Choroid plexus epithelial cell (primary cell): ENCODE data around the gene ECHDC3.

Experiments
- DNase-seq: peaks from one replicate; pipeline ENCODE4 v3.0.0-alpha.2; 2010; ENCODE audit warnings: low read depth
- H3K4me3 ChIP-seq: 2 replicates; pipeline ENCODE4 v1.5.1; 2011; ENCODE audit warnings: low read depth, mild to moderate bottlenecking, control low read depth, low read length, moderate library complexity
- CTCF ChIP-seq: conservative IDR thresholded peaks from 2 replicates; pipeline ENCODE4 v1.5.1; 2011; ENCODE audit warnings: low read depth, mild to moderate bottlenecking, control low read depth, inconsistent platforms, low read length, moderate library complexity

The ECHDC3 gene

GRCh38 chr10:11700539-11700938, 41.6 kb upstream of the ECHDC3 start:
- no peak overlapping the region for H3K4me3 ChIP-seq
- no peak for DNase-seq
- TF ChIP-seq CTCF = no peak

GRCh38 chr10:11701451-11702095, 40.6 kb upstream of the ECHDC3 start:
- no peak for TF ChIP-seq CTCF
- no peak for DNase-seq
- H3K4me3 ChIP-seq = no peak overlapping the region

- no peak for TF ChIP-seq CTCF
These were observed 39.9 kb upstream of the ECHDC3 start for GRCh38 chr10:11702264-11702663.

GRCh38 chr10:11704092-11704491, 38.1 kb upstream of the ECHDC3 start:
- H3K4me3 ChIP-seq = no peak overlapping the region
- no peak for DNase-seq
- TF ChIP-seq CTCF = no peak

More at GRCh38 chr10:11702264-11702663, 39.9 kb upstream of the ECHDC3 start:
- H3K4me3 ChIP-seq = no peak overlapping the region
- DNase-seq = no peak

- no peak for DNase-seq
- TF ChIP-seq CTCF = no peak
- no peak overlapping the region for H3K4me3 ChIP-seq
These were observed 36.5 kb upstream of the ECHDC3 start for GRCh38 chr10:11705722-11706121.

- DNase-seq = no peak
- no peak overlapping the region for H3K4me3 ChIP-seq
- peak; percentile 29 for TF ChIP-seq CTCF
These were observed 35.2 kb upstream of the ECHDC3 start for GRCh38 chr10:11706895-11707567.
